H9 (cell line): ENCODE results near the gene AOC1. TPM values are rescaled to one million over a fixed set of nuclear protein-coding genes. Genes with fewer than 3 reads are reported as not detected.

ENCODE experiments used
- DNase-seq: peaks from one replicate; pipeline ENCODE4 v3.0.0-alpha.2; 2017
- H2AFZ ChIP-seq: one replicate; pipeline ENCODE4 v1.6.1; 2013; ENCODE audit warnings: mild to moderate bottlenecking, low read length, control low read depth, moderate library complexity
- H2AK5ac ChIP-seq: 2 replicates; pipeline ENCODE4 v1.6.1; 2013; ENCODE audit warnings: low read length, control low read depth, mixed read lengths; ENCODE audit not compliant: insufficient read length
- H2BK120ac ChIP-seq: one replicate; pipeline ENCODE4 v1.6.1; 2013; ENCODE audit warnings: low read depth, mild to moderate bottlenecking, low read length, control low read depth, inconsistent platforms; ENCODE audit not compliant: poor library complexity, severe bottlenecking
- H2BK12ac ChIP-seq: 2 replicates; pipeline ENCODE4 v1.6.1; 2013; ENCODE audit warnings: low read length, control low read depth, mixed read lengths, low read depth; ENCODE audit not compliant: insufficient read length
- H2BK15ac ChIP-seq: 2 replicates; pipeline ENCODE4 v1.6.1; 2013; ENCODE audit warnings: low read depth, low read length, control low read depth
- H2BK20ac ChIP-seq: one replicate; pipeline ENCODE4 v1.6.1; 2013; ENCODE audit warnings: low read depth, mild to moderate bottlenecking, low read length, control low read depth, inconsistent platforms; ENCODE audit not compliant: poor library complexity, severe bottlenecking
- H2BK5ac ChIP-seq: 2 replicates; pipeline ENCODE4 v1.6.1; 2013; ENCODE audit warnings: low read length, control low read depth, mixed read lengths; ENCODE audit not compliant: insufficient read length
- H3K14ac ChIP-seq: 2 replicates; pipeline ENCODE4 v1.6.1; 2013; ENCODE audit warnings: low read length, control low read depth; ENCODE audit not compliant: insufficient read depth
- H3K18ac ChIP-seq: 2 replicates; pipeline ENCODE4 v1.6.1; 2013; ENCODE audit warnings: low read depth, mild to moderate bottlenecking, mixed read lengths, low read length, control low read depth; ENCODE audit not compliant: insufficient read length
- H3K23ac ChIP-seq: 2 replicates; pipeline ENCODE4 v1.6.1; 2013; ENCODE audit warnings: low read length, control low read depth, mixed read lengths, low read depth; ENCODE audit not compliant: insufficient read length
- H3K23me2 ChIP-seq: 2 replicates; pipeline ENCODE4 v1.6.1; 2013; ENCODE audit warnings: low read depth, mild to moderate bottlenecking, mixed read lengths, low read length, control low read depth; ENCODE audit not compliant: insufficient read length, poor library complexity, severe bottlenecking
- H3K27ac ChIP-seq: 2 replicates; pipeline ENCODE4 v1.5.1; 2013; ENCODE audit warnings: low read length, control low read depth, mixed read lengths, low read depth; ENCODE audit not compliant: insufficient read length
- H3K27me3 ChIP-seq: 2 replicates; pipeline ENCODE4 v1.6.1; 2013; ENCODE audit warnings: low read length, control low read depth, inconsistent platforms; ENCODE audit not compliant: insufficient read depth
- H3K4ac ChIP-seq: 2 replicates; pipeline ENCODE4 v1.6.1; 2013; ENCODE audit warnings: low read depth, mild to moderate bottlenecking, control low read depth, inconsistent platforms, low read length, moderate library complexity
- H3K4me1 ChIP-seq: 2 replicates; pipeline ENCODE4 v1.6.1; 2013; ENCODE audit warnings: low read length, control low read depth, inconsistent platforms; ENCODE audit not compliant: insufficient read depth
- H3K4me2 ChIP-seq: 2 replicates; pipeline ENCODE4 v1.6.1; 2013; ENCODE audit warnings: low read length, control low read depth, mixed read lengths; ENCODE audit not compliant: insufficient read length, insufficient read depth
- H3K56ac ChIP-seq: 2 replicates; pipeline ENCODE4 v1.6.1; 2013; ENCODE audit warnings: low read depth, mild to moderate bottlenecking, mixed read lengths, low read length, control low read depth; ENCODE audit not compliant: insufficient read length
- H3K79me1 ChIP-seq: 2 replicates; pipeline ENCODE4 v1.6.1; 2013; ENCODE audit warnings: low read depth, mild to moderate bottlenecking, moderate library complexity, low read length, control low read depth, inconsistent platforms; ENCODE audit not compliant: insufficient read depth, poor library complexity, severe bottlenecking
- H3K79me2 ChIP-seq: 2 replicates; pipeline ENCODE4 v1.6.1; 2013; ENCODE audit warnings: low read length, control low read depth, inconsistent platforms; ENCODE audit not compliant: insufficient read depth
- H3K9ac ChIP-seq: 2 replicates; pipeline ENCODE4 v1.6.1; 2013; ENCODE audit warnings: low read length, control low read depth, mixed read lengths; ENCODE audit not compliant: insufficient read length; ENCODE audit errors: extremely low read depth
- H3K9me3 ChIP-seq: one replicate; pipeline ENCODE4 v1.6.1; 2013; ENCODE audit warnings: low read depth, low read length, inconsistent platforms; ENCODE audit not compliant: control insufficient read depth
- H3T11ph ChIP-seq: one replicate; pipeline ENCODE4 v1.6.1; 2013; ENCODE audit warnings: mild to moderate bottlenecking, low read length, control low read depth, inconsistent platforms
- H4K20me1 ChIP-seq: one replicate; pipeline ENCODE4 v1.6.1; 2013; ENCODE audit not compliant: control insufficient read depth, insufficient read length, insufficient read depth
- H4K5ac ChIP-seq: 2 replicates; pipeline ENCODE4 v1.6.1; 2013; ENCODE audit warnings: low read depth, mild to moderate bottlenecking, mixed read lengths, low read length, control low read depth; ENCODE audit not compliant: insufficient read length
- H4K8ac ChIP-seq: replicated peaks from 2 replicates; pipeline ENCODE4 v1.6.1; 2013; ENCODE audit warnings: low read length, control low read depth, mixed read lengths, low read depth; ENCODE audit not compliant: insufficient read length
- H4K91ac ChIP-seq: 2 replicates; pipeline ENCODE4 v1.6.1; 2013; ENCODE audit warnings: low read depth, mild to moderate bottlenecking, moderate library complexity, mixed read lengths, low read length, control low read depth; ENCODE audit not compliant: insufficient read length
- H3K27ac Mint-ChIP-seq, 3 experiments: 2 replicates in 2 of 3; 3 replicates in 1 of 3; pipeline ENCODE4 v1.8.0; 2020 to 2021; ENCODE audit warnings: mixed read lengths in 3 of 3, mild to moderate bottlenecking in 1 of 3, moderate library complexity in 1 of 3
- H3K27me3 Mint-ChIP-seq: 2 replicates; pipeline ENCODE4 v1.8.0; 2021; ENCODE audit warnings: low read depth, mild to moderate bottlenecking, moderate library complexity, mixed read lengths
- H3K36me3 Mint-ChIP-seq, 3 experiments: 2 replicates in 2 of 3; 3 replicates in 1 of 3; pipeline ENCODE4 v1.8.0; 2020 to 2021; ENCODE audit warnings: low read depth in 3 of 3, mixed read lengths in 3 of 3; ENCODE audit not compliant: insufficient read depth in 1 of 3
- H3K4me1 Mint-ChIP-seq, 2 experiments: 2 replicates each; pipeline ENCODE4 v1.8.0; 2020; ENCODE audit warnings: mixed read lengths in 2 of 2
- H3K4me3 Mint-ChIP-seq, 2 experiments: 2 replicates in 1 of 2; 3 replicates in 1 of 2; pipeline ENCODE4 v1.8.0; 2020 to 2021; ENCODE audit warnings: mild to moderate bottlenecking in 2 of 2, mixed read lengths in 2 of 2, moderate library complexity in 1 of 2
- H3K9me3 Mint-ChIP-seq, 2 experiments: 2 replicates in 1 of 2; 3 replicates in 1 of 2; pipeline ENCODE4 v1.8.0; 2020; ENCODE audit warnings: mild to moderate bottlenecking in 2 of 2, mixed read lengths in 2 of 2, moderate library complexity in 1 of 2
- CTCF ChIP-seq: fragments of 200-600 bp; sonication (generic); conservative IDR thresholded peaks from 3 replicates; pipeline ENCODE4 v1.8.0; 2021; ENCODE audit warnings: antibody characterized with exemption, mild to moderate bottlenecking
- WGBS: extraction: QIAGEN DNeasy Blood & Tissue Kit; methylation state at CpG from one replicate; pipeline ENCODE4 v1.1.7; 2013; ENCODE audit warnings: missing lambda C conversion rate, low lambda C conversion rate, mixed read lengths; ENCODE audit not compliant: insufficient read length; ENCODE audit errors: extremely low coverage; 5-methylcytosine and 5-hydroxymethylcytosine counted together
- total RNA-seq: library from RNA; stranded (reverse); gene quantifications from 2 replicates; pipeline ENCODE4 v1.2.1, GENCODE V29; 2021

Gene AOC1
- total RNA-seq, 1 experiment from 2014 or later: 0.28 TPM

GRCh38 chr7:150867605-150868004 lies 15.3 kb downstream of the AOC1 start:
- no peak overlapping the region for H3K18ac ChIP-seq
- Mint-ChIP-seq H3K27me3 (peaks cover 27% of the 10 kb centered on the region), H3K27ac (no peak overlapping the region), H3K4me1 (no peaks in the 10 kb centered on the region), H3K4me3 (no peak overlapping the region), H3K36me3 (peaks cover 0 to 6% (median 0%) of the 10 kb centered on the region in 3 experiments; a peak in 3 of 7 replicates), H3K9me3 (peaks cover 2 to 6% of the 10 kb centered on the region in 2 experiments; a peak in 3 of 5 replicates)
- DNase-seq: no peak
- no peak overlapping the region for H3K14ac ChIP-seq
- H3K23me2 ChIP-seq: no peaks in the 10 kb centered on the region
- no peak overlapping the region for H2AK5ac ChIP-seq
- no peak for TF ChIP-seq CTCF
- H4K5ac ChIP-seq: no peak overlapping the region
- no peaks in the 10 kb centered on the region for H3K27me3 ChIP-seq
- no peak overlapping the region for H3K4ac ChIP-seq
- no CpG with 5 or more reads among the region's 7 CpGs for WGBS
- H2BK120ac ChIP-seq: no peak overlapping the region
- H2BK5ac ChIP-seq: no peak overlapping the region
- H3K27ac ChIP-seq: no peak overlapping the region
- no peaks in the 10 kb centered on the region for H3K9me3 ChIP-seq
- H3T11ph ChIP-seq: no peak overlapping the region
- no peaks in the 10 kb centered on the region for H4K20me1 ChIP-seq
- no peaks in the 10 kb centered on the region for H3K79me2 ChIP-seq
- no peaks in the 10 kb centered on the region for H3K79me1 ChIP-seq
- no peaks in the 10 kb centered on the region for H3K4me1 ChIP-seq
- no peak overlapping the region for H2BK20ac ChIP-seq
- no peak overlapping the region for H2AFZ ChIP-seq
- no peak overlapping the region for H3K4me2 ChIP-seq
- no peak overlapping the region for H2BK12ac ChIP-seq
- no peak overlapping the region for H3K23ac ChIP-seq
- H3K9ac ChIP-seq: no peak overlapping the region
- H4K8ac ChIP-seq: no peak overlapping the region
- H3K56ac ChIP-seq: no peak overlapping the region
- no peak overlapping the region for H4K91ac ChIP-seq
- H2BK15ac ChIP-seq: no peak overlapping the region
